WERI-Rb-1 (cell line): ENCODE measurements around the gene NAV2.

ENCODE experiments used
- DNase-seq: peaks from one replicate; pipeline ENCODE4 v3.0.0-alpha.2; 2020
- H3K27ac ChIP-seq: fragments of 250-450 bp; sonication (Bioruptor Pico); 2 replicates; pipeline ENCODE4 v1.5.1; 2020; ENCODE audit warnings: mild to moderate bottlenecking, moderate library complexity
- H3K27me3 ChIP-seq: fragments of 250-450 bp; sonication (Bioruptor Pico); 2 replicates; pipeline ENCODE4 v1.5.1; 2021; ENCODE audit warnings: mild to moderate bottlenecking, low read depth, moderate library complexity; ENCODE audit not compliant: insufficient read depth, severe bottlenecking
- H3K36me3 ChIP-seq: fragments of 250-450 bp; sonication (Bioruptor Pico); 2 replicates; pipeline ENCODE4 v1.5.1; 2020; ENCODE audit warnings: mild to moderate bottlenecking, moderate library complexity
- H3K4me3 ChIP-seq: 2 replicates; pipeline ENCODE4 v1.5.1; 2011; ENCODE audit warnings: low read depth, mild to moderate bottlenecking, control low read depth, low read length
- H3K9me3 ChIP-seq: fragments of 250-450 bp; sonication (Bioruptor Pico); 2 replicates; pipeline ENCODE4 v1.5.1; 2021; ENCODE audit warnings: mild to moderate bottlenecking, moderate library complexity; ENCODE audit not compliant: severe bottlenecking
- TF ChIP-seq, protein P1 (sequence below): IDR thresholded peaks from 2 replicates; pipeline ENCODE4 v1.5.1; 2011; ENCODE audit warnings: low read depth, mild to moderate bottlenecking, control low read depth, inconsistent platforms, low read length

Gene NAV2

DNA sequence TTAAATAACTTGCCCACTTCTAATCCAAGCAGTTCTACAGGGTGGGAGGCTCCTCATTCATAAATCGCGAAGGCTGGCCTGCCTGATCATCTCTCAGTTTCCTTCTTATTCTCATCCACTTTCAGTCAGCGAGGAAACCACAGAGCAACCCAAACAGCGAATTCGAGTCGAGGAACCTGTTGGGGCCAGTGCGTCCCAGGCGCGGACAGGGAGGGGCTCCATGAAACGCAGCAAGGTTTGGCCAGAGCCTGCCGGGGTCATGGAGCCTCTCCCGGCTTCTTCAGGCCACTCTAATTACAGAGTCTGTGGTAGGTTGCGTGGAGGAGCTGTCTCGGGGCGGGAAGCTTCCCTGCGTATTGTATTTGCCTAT lies 741 bp upstream of the NAV2 start:
- Histone ChIP-seq H3K27me3 (peaks cover 66% of the 10 kb centered on the region), H3K9me3 (peaks cover 3% of the 10 kb centered on the region), H3K36me3 (no peaks in the 10 kb centered on the region), H3K4me3 (peak overlapping the region; percentile 60), H3K27ac (no peak overlapping the region)
- no peak for DNase-seq
- TF ChIP-seq, protein P1, sequence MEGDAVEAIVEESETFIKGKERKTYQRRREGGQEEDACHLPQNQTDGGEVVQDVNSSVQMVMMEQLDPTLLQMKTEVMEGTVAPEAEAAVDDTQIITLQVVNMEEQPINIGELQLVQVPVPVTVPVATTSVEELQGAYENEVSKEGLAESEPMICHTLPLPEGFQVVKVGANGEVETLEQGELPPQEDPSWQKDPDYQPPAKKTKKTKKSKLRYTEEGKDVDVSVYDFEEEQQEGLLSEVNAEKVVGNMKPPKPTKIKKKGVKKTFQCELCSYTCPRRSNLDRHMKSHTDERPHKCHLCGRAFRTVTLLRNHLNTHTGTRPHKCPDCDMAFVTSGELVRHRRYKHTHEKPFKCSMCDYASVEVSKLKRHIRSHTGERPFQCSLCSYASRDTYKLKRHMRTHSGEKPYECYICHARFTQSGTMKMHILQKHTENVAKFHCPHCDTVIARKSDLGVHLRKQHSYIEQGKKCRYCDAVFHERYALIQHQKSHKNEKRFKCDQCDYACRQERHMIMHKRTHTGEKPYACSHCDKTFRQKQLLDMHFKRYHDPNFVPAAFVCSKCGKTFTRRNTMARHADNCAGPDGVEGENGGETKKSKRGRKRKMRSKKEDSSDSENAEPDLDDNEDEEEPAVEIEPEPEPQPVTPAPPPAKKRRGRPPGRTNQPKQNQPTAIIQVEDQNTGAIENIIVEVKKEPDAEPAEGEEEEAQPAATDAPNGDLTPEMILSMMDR: no peak

DNA sequence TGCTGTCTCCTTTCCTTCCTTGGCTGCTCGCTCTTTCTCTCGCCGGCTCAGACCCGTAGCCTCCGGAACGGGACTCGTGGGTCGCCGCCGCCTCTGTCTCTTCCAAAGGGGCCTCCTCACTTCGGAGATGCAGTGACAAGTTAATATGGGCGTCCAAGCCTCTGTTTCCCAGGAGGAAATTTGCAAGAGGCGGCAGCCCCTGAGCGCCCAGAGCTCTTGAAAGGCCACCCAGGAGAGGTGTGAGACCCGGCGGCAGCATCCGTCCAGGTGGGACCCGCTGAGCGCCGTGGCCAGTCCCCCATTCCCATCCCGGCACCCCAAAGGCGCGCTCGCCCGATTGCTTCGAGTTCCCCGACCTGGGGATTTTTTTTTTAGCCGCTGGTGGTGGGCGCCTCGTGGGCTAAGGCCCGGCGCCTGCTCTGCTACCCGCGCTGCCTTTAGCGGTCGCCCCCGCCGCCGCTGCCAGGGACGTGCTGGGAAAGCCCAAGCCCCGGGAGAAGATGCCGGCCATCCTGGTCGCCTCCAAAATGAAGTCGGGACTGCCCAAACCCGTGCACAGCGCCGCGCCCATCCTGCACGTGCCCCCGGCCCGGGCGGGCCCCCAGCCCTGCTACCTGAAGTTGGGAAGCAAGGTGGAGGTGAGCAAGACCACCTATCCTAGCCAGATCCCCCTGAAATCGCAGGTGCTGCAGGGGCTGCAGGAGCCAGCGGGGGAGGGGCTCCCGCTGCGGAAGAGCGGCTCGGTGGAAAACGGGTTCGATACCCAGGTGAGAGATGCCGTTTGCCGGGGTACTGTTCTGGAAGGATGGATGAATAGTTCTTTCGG lies 772 bp downstream of the NAV2 start:
- no peak overlapping the region for H3K27ac ChIP-seq

DNA sequence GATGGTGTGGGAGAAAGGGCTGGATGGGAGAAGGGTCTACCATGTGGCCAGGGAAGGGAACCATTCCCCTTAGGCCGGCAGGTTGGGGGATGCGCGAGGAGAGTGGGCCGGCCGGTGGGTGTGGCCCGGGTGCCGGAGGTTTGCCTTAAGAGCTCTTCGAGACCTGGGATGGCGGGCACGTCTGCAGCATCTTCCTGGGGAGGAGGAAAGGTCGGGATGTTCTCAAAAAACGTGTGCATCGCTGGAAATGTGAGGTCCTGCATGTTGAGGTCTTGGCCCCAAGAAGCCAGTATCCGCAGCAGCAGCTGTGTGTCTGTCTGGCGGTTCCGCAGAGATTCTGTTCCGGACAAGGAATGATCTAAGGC lies 1.4 kb downstream of the NAV2 start:
- TF ChIP-seq, protein P1: no peak
- Histone ChIP-seq H3K36me3 (no peaks in the 10 kb centered on the region), H3K4me3 (no peak overlapping the region), H3K9me3 (peaks cover 3% of the 10 kb centered on the region), H3K27ac (no peak overlapping the region), H3K27me3 (peaks cover 67% of the 10 kb centered on the region)
- no peak for DNase-seq

More for the DNA sequence above, 772 bp downstream of the NAV2 start:
- H3K27me3 ChIP-seq: peaks cover 67% of the 10 kb centered on the region
- no peaks in the 10 kb centered on the region for H3K36me3 ChIP-seq
- peaks cover 3% of the 10 kb centered on the region for H3K9me3 ChIP-seq
- peak overlapping the region; percentile 41 for H3K4me3 ChIP-seq
- no peak for DNase-seq
- TF ChIP-seq, protein P1: no peak

DNA sequence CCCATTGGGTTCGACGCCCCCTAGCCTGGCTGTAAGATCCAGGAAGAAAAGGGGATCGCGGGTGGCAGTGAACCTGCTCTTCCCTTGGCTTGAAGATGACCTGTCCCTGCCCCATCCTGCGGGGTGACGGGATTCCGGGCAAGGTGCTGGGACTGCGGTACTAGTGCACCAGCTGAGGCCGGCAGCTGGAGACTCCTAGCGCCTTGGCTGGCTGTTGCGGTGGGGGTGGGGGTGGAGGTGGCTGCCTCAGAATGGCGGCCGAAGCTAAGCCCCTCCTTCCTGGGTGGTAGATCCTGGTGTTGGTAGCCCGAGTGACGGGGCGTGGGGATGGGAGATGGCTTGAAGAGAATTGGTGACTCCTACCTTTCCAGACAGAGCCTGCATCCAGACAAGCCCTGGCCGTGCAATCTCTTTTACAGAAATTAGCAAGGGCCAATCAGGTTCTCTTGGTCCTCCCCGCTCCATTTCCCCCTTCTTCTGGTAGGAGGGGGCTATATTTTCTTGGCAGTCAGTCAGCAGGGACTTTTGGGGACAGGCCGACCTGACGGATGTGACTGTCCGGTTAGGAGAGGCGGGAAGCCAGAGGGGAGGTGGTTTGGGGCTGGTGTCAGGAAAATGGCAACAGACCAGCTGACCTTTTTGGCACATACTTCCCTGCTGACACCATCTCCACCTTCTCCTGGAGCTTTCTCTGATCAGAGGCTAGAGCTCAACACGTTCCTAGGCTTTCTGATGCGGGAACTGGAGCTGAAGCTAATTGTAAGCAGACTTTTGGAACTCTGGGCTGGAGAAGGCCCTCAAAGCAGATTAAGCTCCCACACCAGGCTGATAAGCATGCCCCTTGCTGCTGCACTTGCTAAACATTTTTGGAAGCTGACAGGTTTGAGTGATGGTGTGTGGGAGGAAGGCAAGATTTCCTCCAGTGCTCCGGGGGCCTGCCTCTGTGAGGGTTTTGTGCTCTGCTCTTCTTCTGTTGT lies 2.0 kb downstream of the NAV2 start:
- TF ChIP-seq, protein P1: no peak
- no peak overlapping the region for H3K27ac ChIP-seq
- DNase-seq: no peak
- H3K9me3 ChIP-seq: peaks cover 3% of the 10 kb centered on the region
- peaks cover 67% of the 10 kb centered on the region for H3K27me3 ChIP-seq
- no peaks in the 10 kb centered on the region for H3K36me3 ChIP-seq
- H3K4me3 ChIP-seq: no peak overlapping the region

DNA sequence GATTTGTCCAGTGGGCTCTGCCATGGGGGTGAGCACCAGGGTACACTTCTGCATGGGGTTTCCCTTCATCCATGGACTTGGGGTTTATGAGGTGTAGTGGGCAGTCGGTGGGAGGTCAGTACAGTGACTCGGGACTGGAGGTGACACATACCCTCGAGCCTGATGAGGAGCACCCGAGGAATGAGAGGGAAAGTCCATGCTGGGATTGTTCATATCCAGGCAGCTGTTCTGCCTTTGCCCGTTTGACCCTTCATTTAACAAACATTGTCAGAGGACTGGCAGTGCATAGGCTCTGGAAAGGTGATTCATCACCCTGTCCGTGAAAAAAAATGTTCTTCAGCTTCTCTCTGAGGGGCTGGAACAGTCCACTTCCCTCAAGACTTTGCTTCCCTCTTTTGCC lies 2.7 kb downstream of the NAV2 start:
- peaks cover 67% of the 10 kb centered on the region for H3K27me3 ChIP-seq
- H3K9me3 ChIP-seq: peaks cover 3% of the 10 kb centered on the region
- DNase-seq: no peak
- H3K27ac ChIP-seq: no peak overlapping the region
- H3K36me3 ChIP-seq: no peaks in the 10 kb centered on the region
- TF ChIP-seq, protein P1: no peak
- no peak overlapping the region for H3K4me3 ChIP-seq
